Mesendoderm (in vitro differentiated cells): ENCODE measurements around the gene COPG2.

Experiments used
- DNase-seq: peaks from one replicate; pipeline ENCODE4 v3.0.0; 2013
- H2AK5ac ChIP-seq: 2 replicates; pipeline ENCODE4 v1.6.1; 2013; ENCODE audit warnings: low read length, inconsistent platforms
- H2BK120ac ChIP-seq: 2 replicates; pipeline ENCODE4 v1.6.1; 2013; ENCODE audit warnings: low read depth, mild to moderate bottlenecking, low read length, moderate library complexity, mixed read lengths
- H2BK15ac ChIP-seq: replicated peaks from 2 replicates; pipeline ENCODE4 v1.6.1; 2013; ENCODE audit warnings: low read depth, mild to moderate bottlenecking, moderate library complexity
- H2BK5ac ChIP-seq: 2 replicates; pipeline ENCODE4 v1.6.1; 2013; ENCODE audit warnings: low read length, inconsistent platforms
- H3K18ac ChIP-seq: 2 replicates; pipeline ENCODE4 v1.6.1; 2013; ENCODE audit warnings: mild to moderate bottlenecking, low read length, mixed read lengths
- H3K23ac ChIP-seq: one replicate; pipeline ENCODE4 v1.6.1; 2013; ENCODE audit warnings: low read length
- H3K27ac ChIP-seq: 2 replicates; pipeline ENCODE4 v1.5.1; 2013; ENCODE audit warnings: low read depth, mild to moderate bottlenecking, inconsistent platforms, low read length, moderate library complexity
- H3K27me3 ChIP-seq: 2 replicates; pipeline ENCODE4 v1.6.1; 2013; ENCODE audit warnings: low read length, control low read depth, mild to moderate bottlenecking, inconsistent platforms; ENCODE audit not compliant: insufficient read depth, poor library complexity
- H3K36me3 ChIP-seq: 2 replicates; pipeline ENCODE4 v1.6.1; 2013; ENCODE audit warnings: low read length, inconsistent platforms; ENCODE audit not compliant: control insufficient read depth, insufficient read depth
- H3K4ac ChIP-seq: one replicate; pipeline ENCODE4 v1.6.1; 2013; ENCODE audit warnings: low read depth, mild to moderate bottlenecking, low read length, moderate library complexity
- H3K4me1 ChIP-seq: 2 replicates; pipeline ENCODE4 v1.6.1; 2013; ENCODE audit warnings: low read depth, low read length, inconsistent platforms; ENCODE audit not compliant: control insufficient read depth
- H3K4me2 ChIP-seq: 2 replicates; pipeline ENCODE4 v1.6.1; 2013; ENCODE audit warnings: low read length
- H3K4me3 ChIP-seq: 2 replicates; pipeline ENCODE4 v1.5.1; 2013; ENCODE audit warnings: mild to moderate bottlenecking, low read length
- H3K56ac ChIP-seq: one replicate; pipeline ENCODE4 v1.6.1; 2013; ENCODE audit warnings: low read length
- H3K79me1 ChIP-seq: 2 replicates; pipeline ENCODE4 v1.6.1; 2013; ENCODE audit warnings: low read length, inconsistent platforms
- H3K79me2 ChIP-seq: 2 replicates; pipeline ENCODE4 v1.6.1; 2013; ENCODE audit warnings: mild to moderate bottlenecking, low read length; ENCODE audit not compliant: control insufficient read depth, insufficient read depth
- H3K9ac ChIP-seq: 2 replicates; pipeline ENCODE4 v1.6.1; 2013; ENCODE audit warnings: low read length, inconsistent platforms
- H4K5ac ChIP-seq: one replicate; pipeline ENCODE4 v1.6.1; 2013; ENCODE audit warnings: low read length
- H4K8ac ChIP-seq: one replicate; pipeline ENCODE4 v1.6.1; 2013; ENCODE audit warnings: low read depth, mild to moderate bottlenecking, control low read depth, low read length, moderate library complexity
- WGBS: extraction: QIAGEN DNeasy Blood & Tissue Kit; methylation state at CpG from one replicate; pipeline ENCODE4 v1.1.7; 2013; ENCODE audit warnings: low lambda C conversion rate, missing lambda C conversion rate; ENCODE audit not compliant: insufficient coverage; ENCODE audit errors: extremely low coverage; 5-methylcytosine and 5-hydroxymethylcytosine counted together

Gene COPG2

DNA sequence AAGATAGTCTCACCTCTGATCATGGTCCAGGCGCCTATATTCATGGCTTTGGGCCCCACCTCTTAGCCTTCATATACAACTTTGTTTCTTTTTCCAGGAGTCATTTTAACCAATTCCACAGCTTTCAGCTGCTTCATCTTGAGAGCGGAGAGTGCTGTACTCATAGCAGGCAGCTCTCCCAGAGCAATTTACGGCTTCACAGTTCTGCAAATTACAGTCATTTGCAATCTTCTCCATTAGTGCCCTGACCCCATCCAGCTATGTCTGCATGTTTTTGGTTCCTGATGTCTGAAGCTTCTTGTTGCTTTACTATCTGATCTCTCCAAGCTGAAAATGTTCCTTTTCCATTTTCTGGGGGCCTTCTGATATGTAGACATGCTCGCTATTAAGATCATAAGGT lies 194.7 kb downstream of the COPG2 start:
- Histone ChIP-seq H3K4me3 (no peak overlapping the region), H3K27ac (no peak overlapping the region), H3K23ac (no peak overlapping the region), H3K9ac (no peak overlapping the region), H3K27me3 (no peaks in the 10 kb centered on the region), H3K36me3 (no peaks in the 10 kb centered on the region), H2BK15ac (no peak overlapping the region), H3K4ac (no peak overlapping the region), H3K79me1 (no peaks in the 10 kb centered on the region), H3K18ac (no peak overlapping the region), H2BK5ac (no peak overlapping the region), H3K56ac (no peak overlapping the region), H2AK5ac (no peak overlapping the region), H3K79me2 (no peaks in the 10 kb centered on the region), H4K5ac (no peak overlapping the region), H3K4me2 (no peak overlapping the region), H4K8ac (no peak overlapping the region), H3K4me1 (no peaks in the 10 kb centered on the region), H2BK120ac (no peak overlapping the region)
- no CpG with 5 or more reads among the region's 4 CpGs for WGBS
- no peak for DNase-seq

GRCh38 chr7:130473289-130473688 lies 195.3 kb downstream of the COPG2 start:
- Histone ChIP-seq H3K4ac (no peak overlapping the region), H2BK5ac (no peak overlapping the region), H3K23ac (no peak overlapping the region), H3K9ac (no peak overlapping the region), H3K27me3 (no peaks in the 10 kb centered on the region), H4K8ac (no peak overlapping the region), H3K4me1 (no peaks in the 10 kb centered on the region), H3K4me3 (no peak overlapping the region), H3K79me1 (no peaks in the 10 kb centered on the region), H2BK120ac (no peak overlapping the region), H3K79me2 (no peaks in the 10 kb centered on the region), H3K56ac (no peak overlapping the region), H3K36me3 (no peaks in the 10 kb centered on the region), H4K5ac (no peak overlapping the region), H3K18ac (no peak overlapping the region), H3K27ac (no peak overlapping the region), H2BK15ac (no peak overlapping the region), H3K4me2 (no peak overlapping the region), H2AK5ac (no peak overlapping the region)
- no peak for DNase-seq

GRCh38 chr7:130471974-130472373 lies 196.6 kb downstream of the COPG2 start:
- WGBS = no CpG with 5 or more reads among the region's 2 CpGs

GRCh38 chr7:130468612-130469011 lies 199.9 kb downstream of the COPG2 start:
- Histone ChIP-seq H4K5ac (no peak overlapping the region), H2AK5ac (no peak overlapping the region), H4K8ac (no peak overlapping the region), H3K56ac (no peak overlapping the region), H3K79me1 (no peaks in the 10 kb centered on the region), H2BK120ac (no peak overlapping the region), H2BK5ac (no peak overlapping the region), H3K9ac (no peak overlapping the region), H3K27me3 (no peaks in the 10 kb centered on the region), H3K4me3 (no peak overlapping the region), H3K36me3 (no peaks in the 10 kb centered on the region), H3K4me2 (no peak overlapping the region), H3K4me1 (no peaks in the 10 kb centered on the region), H3K27ac (no peak overlapping the region), H3K79me2 (no peaks in the 10 kb centered on the region), H3K4ac (no peak overlapping the region), H2BK15ac (no peak overlapping the region), H3K18ac (no peak overlapping the region), H3K23ac (no peak overlapping the region)
- WGBS = no CpG with 5 or more reads among the region's 1 CpG
- no peak for DNase-seq

More at GRCh38 chr7:130471974-130472373, 196.6 kb downstream of the COPG2 start:
- Histone ChIP-seq H2BK15ac (no peak overlapping the region), H3K4ac (no peak overlapping the region), H3K9ac (no peak overlapping the region), H3K4me1 (no peaks in the 10 kb centered on the region), H3K36me3 (no peaks in the 10 kb centered on the region), H3K4me2 (no peak overlapping the region), H4K5ac (no peak overlapping the region), H2BK5ac (no peak overlapping the region), H4K8ac (no peak overlapping the region), H3K4me3 (no peak overlapping the region), H3K27ac (no peak overlapping the region), H3K79me2 (no peaks in the 10 kb centered on the region), H3K56ac (no peak overlapping the region), H2AK5ac (no peak overlapping the region), H3K79me1 (no peaks in the 10 kb centered on the region), H3K18ac (no peak overlapping the region), H2BK120ac (no peak overlapping the region), H3K23ac (no peak overlapping the region), H3K27me3 (no peaks in the 10 kb centered on the region)
- no peak for DNase-seq

DNA sequence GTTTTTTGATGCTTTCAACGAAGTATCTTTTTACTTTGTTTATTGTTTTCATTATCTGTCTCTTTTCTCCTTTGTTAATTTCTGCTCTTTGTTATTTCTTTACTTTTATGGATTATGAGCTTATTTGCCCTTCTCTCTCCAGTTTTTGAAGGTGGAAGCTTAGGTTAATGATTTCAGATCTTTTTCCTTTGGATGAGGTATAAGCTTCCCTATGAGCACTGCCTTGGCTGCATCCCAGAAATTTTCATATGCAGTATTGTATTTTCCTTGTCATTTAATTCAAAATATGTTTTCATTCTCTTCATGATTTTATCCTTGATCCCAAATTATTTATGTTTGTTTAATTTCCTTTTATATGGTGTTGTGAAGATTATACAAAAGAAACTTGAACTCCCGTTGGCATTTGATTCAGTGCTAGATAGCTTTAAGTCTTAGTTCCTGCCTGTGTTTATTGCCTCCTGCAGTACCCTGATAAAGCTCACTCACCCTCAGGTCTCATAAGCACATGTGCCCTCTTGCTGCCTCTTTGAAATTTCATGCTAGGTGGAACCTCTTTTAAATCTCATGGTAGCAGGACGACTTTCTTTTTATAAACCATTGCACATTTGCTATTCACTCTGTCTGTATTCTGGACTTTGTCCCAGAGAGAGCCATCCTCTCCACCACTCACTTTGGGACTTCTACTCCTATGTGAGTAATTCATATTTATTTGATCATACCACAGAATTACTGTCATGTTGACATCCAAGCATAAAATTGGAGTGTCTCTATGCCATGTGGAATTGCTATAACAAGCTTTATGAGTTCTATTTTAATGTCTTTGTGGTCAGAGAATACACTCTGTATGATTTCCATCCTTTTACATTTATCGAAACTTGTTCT lies 204.8 kb downstream of the COPG2 start:
- Histone ChIP-seq H4K5ac (no peak overlapping the region), H2BK5ac (no peak overlapping the region), H2BK15ac (no peak overlapping the region), H3K4me2 (no peak overlapping the region), H3K9ac (no peak overlapping the region), H3K4ac (no peak overlapping the region), H3K4me1 (no peaks in the 10 kb centered on the region), H3K56ac (no peak overlapping the region), H3K18ac (no peak overlapping the region), H3K36me3 (no peaks in the 10 kb centered on the region), H3K27me3 (no peaks in the 10 kb centered on the region), H3K79me1 (no peaks in the 10 kb centered on the region), H3K27ac (no peak overlapping the region), H3K4me3 (no peak overlapping the region), H2AK5ac (no peak overlapping the region), H4K8ac (no peak overlapping the region), H3K79me2 (no peaks in the 10 kb centered on the region), H2BK120ac (no peak overlapping the region), H3K23ac (no peak overlapping the region)
- WGBS = no CpG with 5 or more reads among the region's 4 CpGs
- no peak for DNase-seq

GRCh38 chr7:130461272-130461671 lies 207.3 kb downstream of the COPG2 start:
- no peak overlapping the region for H2BK5ac ChIP-seq
- no peak overlapping the region for H3K23ac ChIP-seq
- no peak overlapping the region for H3K27ac ChIP-seq
- H3K4me2 ChIP-seq = no peak overlapping the region
- no peak overlapping the region for H3K18ac ChIP-seq
- H3K4me1 ChIP-seq = no peaks in the 10 kb centered on the region
- no peak overlapping the region for H3K56ac ChIP-seq
- no peak overlapping the region for H4K5ac ChIP-seq
- no peak overlapping the region for H3K4me3 ChIP-seq
- H3K79me1 ChIP-seq = no peaks in the 10 kb centered on the region
- no peak overlapping the region for H2BK120ac ChIP-seq
- H3K4ac ChIP-seq = no peak overlapping the region
- WGBS = no CpG with 5 or more reads among the region's 2 CpGs
- H3K27me3 ChIP-seq = no peaks in the 10 kb centered on the region
- no peaks in the 10 kb centered on the region for H3K36me3 ChIP-seq
- no peaks in the 10 kb centered on the region for H3K79me2 ChIP-seq
- H2AK5ac ChIP-seq = no peak overlapping the region
- no peak overlapping the region for H3K9ac ChIP-seq
- no peak overlapping the region for H2BK15ac ChIP-seq
- no peak overlapping the region for H4K8ac ChIP-seq
- DNase-seq = no peak
